Mucosa of descending colon (tissue), 3 donors: ENCODE measurements around the gene ARL16. TPM values are rescaled to one million over a fixed set of nuclear protein-coding genes. Genes with fewer than 3 reads are reported as not detected.

ENCODE experiments used
- ATAC-seq: fragments of 200-7000 bp; cut with Tn5 transposase; one replicate; pipeline ENCODE4 v1.9.1; 2020; ENCODE audit warnings: mild to moderate bottlenecking, moderate library complexity
- DNase-seq, 3 donors: peaks; one replicate each; pipeline ENCODE4 v3.0.0-alpha.2; 2020
- H3K36me3 ChIP-seq: fragments of 200-600 bp; one replicate; pipeline ENCODE4 v1.8.0; 2021; ENCODE audit warnings: low read depth, mild to moderate bottlenecking
- H3K4me1 ChIP-seq: fragments of 200-600 bp; one replicate; pipeline ENCODE4 v1.8.0; 2021; ENCODE audit warnings: low read depth, mild to moderate bottlenecking
- H3K4me3 ChIP-seq: fragments of 200-600 bp; one replicate; pipeline ENCODE4 v1.8.0; 2021; ENCODE audit warnings: mild to moderate bottlenecking
- H3K9me3 ChIP-seq: fragments of 200-600 bp; one replicate; pipeline ENCODE4 v1.8.0; 2021; ENCODE audit warnings: mild to moderate bottlenecking
- CTCF ChIP-seq: fragments of 200-600 bp; IDR thresholded peaks from one replicate; pipeline ENCODE4 v1.8.0; 2022; ENCODE audit warnings: antibody characterized with exemption, mild to moderate bottlenecking
- intact Hi-C, 2 donors: fragments of 100-400 bp; cut with DNase I in 1 of 2; cut with micrococcal nuclease in 1 of 2; formaldehyde crosslinking; loops; one replicate each; pipeline versions ENCODE4 v1.11.0 to v1.11.1; 2022; cut with DNase I, micrococcal nuclease
- total RNA-seq, 3 donors: library from RNA; stranded (reverse); fragmentation: NEBNext Ultra II Directional in 2 of 3; extraction: Animal tissue kit (Norgen Biotek cat#: 25700) in 2 of 3; gene quantifications; one replicate each; pipeline versions ENCODE4 v1.2.1 to v1.2.4, GENCODE V29; 2021 to 2023
- donor health status: DM: no; HTN: no; CAD: no; lungs with moderate emphysema.
- donor health status: DM: no; HTN: no; CAD: no.
- donor health status: DM: no; HTN: yes; CAD: no.

The ARL16 gene
- total RNA-seq, 3 donors from 2014 or later = 14.0 to 27.6 (median 26.1) TPM

GRCh38 chr17:81647640-81648012, 36.0 kb downstream of the ARL16 start:
- no peak overlapping the region for H3K4me3 ChIP-seq
- no peak for ATAC-seq
- no peaks in the 10 kb centered on the region for H3K9me3 ChIP-seq
- intact Hi-C loops = no loop called here
- no peaks in the 10 kb centered on the region for H3K4me1 ChIP-seq
- H3K36me3 ChIP-seq = no peaks in the 10 kb centered on the region
- no peak for DNase-seq
- no peak for TF ChIP-seq CTCF

- no peaks in the 10 kb centered on the region for H3K4me1 ChIP-seq
- H3K36me3 ChIP-seq = no peaks in the 10 kb centered on the region
- no peak for TF ChIP-seq CTCF
- intact Hi-C loops = no loop called here
- DNase-seq (no peak), ATAC-seq (no peak)
- H3K9me3 ChIP-seq = no peaks in the 10 kb centered on the region
- no peak overlapping the region for H3K4me3 ChIP-seq
These were observed 36.6 kb downstream of the ARL16 start for GRCh38 chr17:81646869-81647600.

- no peaks in the 10 kb centered on the region for H3K36me3 ChIP-seq
- intact Hi-C loops = no loop called here
- no peak for ATAC-seq
- no peak for TF ChIP-seq CTCF
- no peaks in the 10 kb centered on the region for H3K4me1 ChIP-seq
- H3K9me3 ChIP-seq = no peaks in the 10 kb centered on the region
- no peak for DNase-seq
- H3K4me3 ChIP-seq = no peak overlapping the region
These were observed 38.3 kb downstream of the ARL16 start for GRCh38 chr17:81644976-81645952.

- intact Hi-C loops = no loop called here
- H3K4me3 ChIP-seq = no peak overlapping the region
- no peaks in the 10 kb centered on the region for H3K36me3 ChIP-seq
- no peaks in the 10 kb centered on the region for H3K4me1 ChIP-seq
- no peak for TF ChIP-seq CTCF
- no peaks in the 10 kb centered on the region for H3K9me3 ChIP-seq
- ATAC-seq = no peak
- DNase-seq = no peak
These were observed 39.1 kb downstream of the ARL16 start for GRCh38 chr17:81644496-81644895.

- ATAC-seq = no peak
- H3K36me3 ChIP-seq = no peaks in the 10 kb centered on the region
- DNase-seq = peak in 1 of 3 donors; percentile 30
- H3K4me3 ChIP-seq = no peak overlapping the region
- no peaks in the 10 kb centered on the region for H3K4me1 ChIP-seq
- no peaks in the 10 kb centered on the region for H3K9me3 ChIP-seq
- no peak for TF ChIP-seq CTCF
- intact Hi-C loops = no loop called here
These were observed 41.6 kb downstream of the ARL16 start for GRCh38 chr17:81641825-81642489.
